Measurements from ENCODE around the gene ULBP1.

The ULBP1 gene

GRCh38 chr6:149977221-149977620 lies 13.5 kb downstream of the ULBP1 start:
- Histone ChIP-seq H3K9ac (ENCODE audit: low read length) (no peak overlapping the region), H4K20me1 (ENCODE audit: low read depth, low read length) (no peaks in the 10 kb centered on the region), H3K4me3 (ENCODE audit: insufficient read depth, low read length, poor library complexity, severe bottlenecking) (no peak overlapping the region), H3K79me2 (ENCODE audit: insufficient read depth, low read length) (no peaks in the 10 kb centered on the region), H3K9me2 (replicated peaks; ENCODE audit: insufficient read depth, low read length) (no peaks in the 10 kb centered on the region), H2AFZ (ENCODE audit: low read depth, low read length, severe bottlenecking) (no peak overlapping the region), H3F3A (ENCODE audit: insufficient read depth) (no peaks in the 10 kb centered on the region), H3K9me3 (ENCODE audit: insufficient read depth, low read length) (no peaks in the 10 kb centered on the region), H3K27me3 (ENCODE audit: low read length) (no peaks in the 10 kb centered on the region), H3K4me2 (ENCODE audit: low read depth, low read length, poor library complexity, severe bottlenecking) (no peak overlapping the region), H3K27ac (ENCODE audit: low read depth, low read length) (no peak overlapping the region), H3K36me3 (ENCODE audit: low read length) (no peaks in the 10 kb centered on the region)
- TF ChIP-seq CTCF (IDR thresholded peaks at IDR 0.05; ENCODE audit: insufficient read depth, low read length, poor library complexity, severe bottlenecking) (no peak), EZH2phosphoT487 (conservative IDR thresholded peaks at IDR 0.05; ENCODE audit: low read length) (no peak)

- Histone ChIP-seq H3F3A (ENCODE audit: insufficient read depth) (no peaks in the 10 kb centered on the region), H3K9me2 (replicated peaks; ENCODE audit: insufficient read depth, low read length) (no peaks in the 10 kb centered on the region), H2AFZ (ENCODE audit: low read depth, low read length, severe bottlenecking) (no peak overlapping the region), H3K4me2 (ENCODE audit: low read depth, low read length, poor library complexity, severe bottlenecking) (no peak overlapping the region), H3K9me3 (ENCODE audit: insufficient read depth, low read length) (no peaks in the 10 kb centered on the region), H4K20me1 (ENCODE audit: low read depth, low read length) (no peaks in the 10 kb centered on the region), H3K4me3 (ENCODE audit: insufficient read depth, low read length, poor library complexity, severe bottlenecking) (no peak overlapping the region), H3K27me3 (ENCODE audit: low read length) (no peaks in the 10 kb centered on the region), H3K36me3 (ENCODE audit: low read length) (no peaks in the 10 kb centered on the region), H3K9ac (ENCODE audit: low read length) (no peak overlapping the region), H3K79me2 (ENCODE audit: insufficient read depth, low read length) (no peaks in the 10 kb centered on the region), H3K27ac (ENCODE audit: low read depth, low read length) (no peak overlapping the region)
- TF ChIP-seq CTCF (IDR thresholded peaks at IDR 0.05; ENCODE audit: insufficient read depth, low read length, poor library complexity, severe bottlenecking), result no peak
- TF ChIP-seq EZH2phosphoT487 (conservative IDR thresholded peaks at IDR 0.05; ENCODE audit: low read length), result no peak
These were observed 14.9 kb downstream of the ULBP1 start for GRCh38 chr6:149978610-149979009.

- Histone ChIP-seq H3K27ac (ENCODE audit: low read depth, low read length) (no peak overlapping the region), H3K79me2 (ENCODE audit: insufficient read depth, low read length) (no peaks in the 10 kb centered on the region), H3K9me3 (ENCODE audit: insufficient read depth, low read length) (no peaks in the 10 kb centered on the region), H3K9ac (ENCODE audit: low read length) (no peak overlapping the region), H3K27me3 (ENCODE audit: low read length) (no peaks in the 10 kb centered on the region), H3F3A (ENCODE audit: insufficient read depth) (no peaks in the 10 kb centered on the region), H4K20me1 (ENCODE audit: low read depth, low read length) (no peaks in the 10 kb centered on the region), H3K4me3 (ENCODE audit: insufficient read depth, low read length, poor library complexity, severe bottlenecking) (no peak overlapping the region), H2AFZ (ENCODE audit: low read depth, low read length, severe bottlenecking) (no peak overlapping the region), H3K36me3 (ENCODE audit: low read length) (no peaks in the 10 kb centered on the region), H3K4me2 (ENCODE audit: low read depth, low read length, poor library complexity, severe bottlenecking) (no peak overlapping the region), H3K9me2 (replicated peaks; ENCODE audit: insufficient read depth, low read length) (no peaks in the 10 kb centered on the region)
- no peak for TF ChIP-seq CTCF (IDR thresholded peaks at IDR 0.05; ENCODE audit: insufficient read depth, low read length, poor library complexity, severe bottlenecking)
- no peak for TF ChIP-seq EZH2phosphoT487 (conservative IDR thresholded peaks at IDR 0.05; ENCODE audit: low read length)
These were observed 15.6 kb downstream of the ULBP1 start for GRCh38 chr6:149979293-149979692.
